Keratinocyte (primary cell): Measurements from ENCODE around the gene HORMAD2. TPM values are rescaled to one million over a fixed set of nuclear protein-coding genes. Genes with fewer than 3 reads are reported as not detected.

Experiments
- DNase-seq: peaks from one replicate; pipeline ENCODE4 v3.0.0-alpha.2; 2011; ENCODE audit warnings: low read depth, missing footprints, low spot score
- FAIRE-seq: peaks from 2 replicates; lab custom pipeline; 2011; peaks lifted over from hg19 to GRCh38; lab: Jason Lieb, UNC
- H2AFZ ChIP-seq: 2 replicates; pipeline ENCODE4 v1.6.0; 2012; ENCODE audit warnings: low read length, control low read depth, inconsistent platforms; ENCODE audit not compliant: control insufficient read depth
- H3K27ac ChIP-seq: 2 replicates; pipeline ENCODE4 v1.5.1; 2011; ENCODE audit warnings: low read length; ENCODE audit not compliant: control insufficient read depth, insufficient read depth
- H3K27me3 ChIP-seq: 3 replicates; pipeline ENCODE4 v1.6.0; 2011; ENCODE audit warnings: low read length; ENCODE audit not compliant: control insufficient read depth, insufficient read depth; ENCODE audit errors: extremely low read depth
- H3K36me3 ChIP-seq, 2 experiments: 2 replicates in 1 of 2; 3 replicates in 1 of 2; pipeline ENCODE4 v1.5.1; 2011; ENCODE audit warnings: low read length in 2 of 2, mild to moderate bottlenecking in 1 of 2; ENCODE audit not compliant: control insufficient read depth in 2 of 2, insufficient read depth in 2 of 2; ENCODE audit errors: extremely low read depth in 1 of 2
- H3K4me1 ChIP-seq: 3 replicates; pipeline ENCODE4 v1.5.1; 2011; ENCODE audit warnings: low read length; ENCODE audit not compliant: control insufficient read depth, insufficient read depth; ENCODE audit errors: extremely low read depth
- H3K4me2 ChIP-seq: 3 replicates; pipeline ENCODE4 v1.6.0; 2011; ENCODE audit warnings: low read depth, low read length; ENCODE audit not compliant: control insufficient read depth, insufficient read depth; ENCODE audit errors: extremely low read depth
- H3K4me3 ChIP-seq, 3 experiments: fragments of 200-600 bp in 1 of 3; sonication (generic) in 1 of 3; 2 replicates in 2 of 3; 3 replicates in 1 of 3; pipeline ENCODE4 v1.5.1; 2011 to 2016; ENCODE audit warnings: low read length in 3 of 3, mild to moderate bottlenecking in 3 of 3, control low read depth in 2 of 3, inconsistent platforms in 1 of 3, low read depth in 1 of 3, mixed read lengths in 1 of 3, mixed run types in 1 of 3, moderate library complexity in 1 of 3; ENCODE audit not compliant: control insufficient read depth in 2 of 3, insufficient read depth in 2 of 3; ENCODE audit errors: extremely low read depth in 1 of 3
- H3K79me2 ChIP-seq: 2 replicates; pipeline ENCODE4 v1.6.0; 2012; ENCODE audit warnings: low read length; ENCODE audit not compliant: control insufficient read depth, insufficient read depth
- H3K9ac ChIP-seq: 3 replicates; pipeline ENCODE4 v1.6.0; 2011; ENCODE audit warnings: low read length; ENCODE audit not compliant: control insufficient read depth, insufficient read depth; ENCODE audit errors: extremely low read depth
- H3K9me1 ChIP-seq: 3 replicates; pipeline ENCODE4 v1.6.0; 2011; ENCODE audit warnings: low read length; ENCODE audit not compliant: control insufficient read depth, insufficient read depth; ENCODE audit errors: extremely low read depth
- H3K9me3 ChIP-seq: 2 replicates; pipeline ENCODE4 v1.5.1; 2012; ENCODE audit warnings: low read depth, low read length; ENCODE audit not compliant: control insufficient read depth
- H4K20me1 ChIP-seq: 3 replicates; pipeline ENCODE4 v1.6.0; 2011; ENCODE audit warnings: low read length; ENCODE audit not compliant: control insufficient read depth, insufficient read depth; ENCODE audit errors: extremely low read depth
- EZH2 ChIP-seq: IDR thresholded peaks from one replicate; pipeline ENCODE4 v1.6.1; 2012; ENCODE audit warnings: inconsistent platforms, mild to moderate bottlenecking, low read length, moderate library complexity
- dilution Hi-C: fragments of 300-500 bp; cut with MboI; formaldehyde crosslinking; loops from one replicate; pipeline ENCODE4 v1.7.0; 2020; ENCODE audit warnings: low sequenced_read_pairs; ENCODE audit not compliant: extremely low pct_ligation_motif_present
- polyA plus RNA-seq, 5 experiments: library from polyadenylated mRNA; depleted of rRNA in 3 of 5; stranded (reverse) in 3 of 5; stranded (forward) in 1 of 5; unstranded in 1 of 5; fragments of >200 nt; gene quantifications; 1 replicate in 1 of 5; 2 replicates in 3 of 5; 3 replicates in 1 of 5; pipeline versions ENCODE4 v1.2.1 to v1.2.3, GENCODE V29; 2011 to 2012; ENCODE audit warnings: missing spikeins in 2 of 5, low read depth in 1 of 5, low replicate concordance in 1 of 5
- TF ChIP-seq, protein P1 (sequence below), 3 experiments: IDR thresholded peaks in 1 of 3; conservative IDR thresholded peaks in 1 of 3; optimal IDR thresholded peaks in 1 of 3; 2 replicates in 2 of 3; 3 replicates in 1 of 3; pipeline versions ENCODE3 to v1.5.1; 2011; ENCODE audit warnings: low read length in 3 of 3, mild to moderate bottlenecking in 3 of 3, moderate library complexity in 2 of 3, control low read depth in 1 of 3, inconsistent platforms in 1 of 3; ENCODE audit not compliant: insufficient read depth in 2 of 3; ENCODE audit errors: extremely low read depth in 1 of 3

Gene HORMAD2
- polyA plus RNA-seq, 1 donor (not counting 4 experiments of a cell fraction or from before 2014, with no cell fraction given) = not detected

DNA sequence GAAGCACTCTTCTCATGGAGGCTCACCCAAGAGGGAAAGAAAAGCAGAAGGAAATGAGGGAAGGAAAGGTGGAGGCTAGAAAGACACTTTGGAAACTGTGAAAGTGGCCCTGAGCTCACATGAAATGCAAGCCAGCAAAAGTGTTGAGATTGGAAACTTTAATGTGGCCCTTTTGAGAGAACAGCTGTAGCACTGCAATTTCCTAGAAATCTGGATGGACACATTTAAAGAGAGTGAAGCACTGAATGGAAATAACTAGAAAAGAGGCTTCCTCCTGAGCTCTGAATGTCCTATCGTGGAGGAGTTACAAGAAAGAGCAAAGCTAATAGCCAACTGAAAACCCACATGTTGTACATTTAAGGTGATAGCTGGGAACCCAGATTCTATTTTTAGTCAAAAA lies 110.3 kb downstream of the HORMAD2 start:
- H3K4me3 ChIP-seq = no peak overlapping the region
- H3K9me1 ChIP-seq = no peaks in the 10 kb centered on the region
- TF ChIP-seq, protein P1, sequence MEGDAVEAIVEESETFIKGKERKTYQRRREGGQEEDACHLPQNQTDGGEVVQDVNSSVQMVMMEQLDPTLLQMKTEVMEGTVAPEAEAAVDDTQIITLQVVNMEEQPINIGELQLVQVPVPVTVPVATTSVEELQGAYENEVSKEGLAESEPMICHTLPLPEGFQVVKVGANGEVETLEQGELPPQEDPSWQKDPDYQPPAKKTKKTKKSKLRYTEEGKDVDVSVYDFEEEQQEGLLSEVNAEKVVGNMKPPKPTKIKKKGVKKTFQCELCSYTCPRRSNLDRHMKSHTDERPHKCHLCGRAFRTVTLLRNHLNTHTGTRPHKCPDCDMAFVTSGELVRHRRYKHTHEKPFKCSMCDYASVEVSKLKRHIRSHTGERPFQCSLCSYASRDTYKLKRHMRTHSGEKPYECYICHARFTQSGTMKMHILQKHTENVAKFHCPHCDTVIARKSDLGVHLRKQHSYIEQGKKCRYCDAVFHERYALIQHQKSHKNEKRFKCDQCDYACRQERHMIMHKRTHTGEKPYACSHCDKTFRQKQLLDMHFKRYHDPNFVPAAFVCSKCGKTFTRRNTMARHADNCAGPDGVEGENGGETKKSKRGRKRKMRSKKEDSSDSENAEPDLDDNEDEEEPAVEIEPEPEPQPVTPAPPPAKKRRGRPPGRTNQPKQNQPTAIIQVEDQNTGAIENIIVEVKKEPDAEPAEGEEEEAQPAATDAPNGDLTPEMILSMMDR (optimal IDR thresholded peaks at IDR 0.05 in 1 of 3, IDR thresholded peaks at IDR 0.05 in 1 of 3, conservative IDR thresholded peaks at IDR 0.05 in 1 of 3; ENCODE audit: extremely low read depth in 1 of 3, insufficient read depth in 2 of 3, low read length in 3 of 3) = no peak
- TF ChIP-seq EZH2 = no peak
- DNase-seq = no peak
- no peaks in the 10 kb centered on the region for H3K79me2 ChIP-seq
- dilution Hi-C loops = no loop called here
- no peak overlapping the region for H3K4me2 ChIP-seq
- no peaks in the 10 kb centered on the region for H4K20me1 ChIP-seq
- H3K9ac ChIP-seq = no peak overlapping the region
- no peak for FAIRE-seq
- H3K27me3 ChIP-seq = no peaks in the 10 kb centered on the region
- H3K36me3 ChIP-seq = no peaks in the 10 kb centered on the region
- no peaks in the 10 kb centered on the region for H3K9me3 ChIP-seq
- no peak overlapping the region for H3K27ac ChIP-seq
- no peak overlapping the region for H2AFZ ChIP-seq
- peaks cover 17% of the 10 kb centered on the region for H3K4me1 ChIP-seq

- dilution Hi-C loops = no loop called here
Measured at GRCh38 chr22:30191040-30191701, 110.9 kb downstream of the HORMAD2 start.

More at GRCh38 chr22:30191040-30191701, 110.9 kb downstream of the HORMAD2 start:
- no peaks in the 10 kb centered on the region for H3K79me2 ChIP-seq
- H2AFZ ChIP-seq = no peak overlapping the region
- FAIRE-seq (no peak), DNase-seq (no peak)
- no peak for TF ChIP-seq EZH2
- TF ChIP-seq, protein P1 (optimal IDR thresholded peaks at IDR 0.05 in 1 of 3, IDR thresholded peaks at IDR 0.05 in 1 of 3, conservative IDR thresholded peaks at IDR 0.05 in 1 of 3; ENCODE audit: extremely low read depth in 1 of 3, insufficient read depth in 2 of 3, low read length in 3 of 3) = no peak
- no peak overlapping the region for H3K9ac ChIP-seq
- no peaks in the 10 kb centered on the region for H3K9me3 ChIP-seq
- no peaks in the 10 kb centered on the region for H3K27me3 ChIP-seq
- H3K4me1 ChIP-seq = peaks cover 23% of the 10 kb centered on the region
- no peak overlapping the region for H3K4me3 ChIP-seq
- no peaks in the 10 kb centered on the region for H4K20me1 ChIP-seq
- H3K4me2 ChIP-seq = no peak overlapping the region
- no peaks in the 10 kb centered on the region for H3K36me3 ChIP-seq
- H3K9me1 ChIP-seq = no peaks in the 10 kb centered on the region
- H3K27ac ChIP-seq = no peak overlapping the region
